ENCODE data around the gene LCN6.

- no peak for TF ChIP-seq POLR2A (IDR thresholded peaks at IDR 0.05)
- TF ChIP-seq CTCF (IDR thresholded peaks at IDR 0.05), result no peak
Measured at GRCh38 chr9:136728548-136729123, 19.7 kb downstream of the LCN6 start.
